NCI-H460 (cell line): ENCODE measurements around the gene PGAP2. TPM values are rescaled to one million over a fixed set of nuclear protein-coding genes. Genes with fewer than 3 reads are reported as not detected.
A peak's percentile ranks its signal among the peaks of the same experiment; 100 is the strongest.
"Not testable (repeated sequence)": the region's sequence is repeated elsewhere in the genome, so short reads cannot be mapped to it uniquely, and the experiment has no call there.

ENCODE experiments used
- DNase-seq: peaks from one replicate; pipeline ENCODE4 v3.0.0-alpha.2; 2016; ENCODE audit warnings: low read depth; ENCODE audit errors: extremely low read depth
- polyA plus RNA-seq: library from polyadenylated mRNA; depleted of rRNA; stranded (reverse); fragments of >200 nt; gene quantifications from 2 replicates; pipeline ENCODE4 v1.2.3, GENCODE V29; 2014; cell fraction: nucleus; rRNA removed
- total RNA-seq: library from RNA; depleted of rRNA; stranded (reverse); fragments of >200 nt; shearing (Covaris generic); gene quantifications from 2 replicates; pipeline ENCODE4 v1.2.3, GENCODE V29; 2014; rRNA removed

Gene PGAP2
- total RNA-seq: 14.0 and 16.8 TPM in 2 replicates
- 26.8 and 30.6 TPM in 2 replicates for polyA plus RNA-seq

DNA sequence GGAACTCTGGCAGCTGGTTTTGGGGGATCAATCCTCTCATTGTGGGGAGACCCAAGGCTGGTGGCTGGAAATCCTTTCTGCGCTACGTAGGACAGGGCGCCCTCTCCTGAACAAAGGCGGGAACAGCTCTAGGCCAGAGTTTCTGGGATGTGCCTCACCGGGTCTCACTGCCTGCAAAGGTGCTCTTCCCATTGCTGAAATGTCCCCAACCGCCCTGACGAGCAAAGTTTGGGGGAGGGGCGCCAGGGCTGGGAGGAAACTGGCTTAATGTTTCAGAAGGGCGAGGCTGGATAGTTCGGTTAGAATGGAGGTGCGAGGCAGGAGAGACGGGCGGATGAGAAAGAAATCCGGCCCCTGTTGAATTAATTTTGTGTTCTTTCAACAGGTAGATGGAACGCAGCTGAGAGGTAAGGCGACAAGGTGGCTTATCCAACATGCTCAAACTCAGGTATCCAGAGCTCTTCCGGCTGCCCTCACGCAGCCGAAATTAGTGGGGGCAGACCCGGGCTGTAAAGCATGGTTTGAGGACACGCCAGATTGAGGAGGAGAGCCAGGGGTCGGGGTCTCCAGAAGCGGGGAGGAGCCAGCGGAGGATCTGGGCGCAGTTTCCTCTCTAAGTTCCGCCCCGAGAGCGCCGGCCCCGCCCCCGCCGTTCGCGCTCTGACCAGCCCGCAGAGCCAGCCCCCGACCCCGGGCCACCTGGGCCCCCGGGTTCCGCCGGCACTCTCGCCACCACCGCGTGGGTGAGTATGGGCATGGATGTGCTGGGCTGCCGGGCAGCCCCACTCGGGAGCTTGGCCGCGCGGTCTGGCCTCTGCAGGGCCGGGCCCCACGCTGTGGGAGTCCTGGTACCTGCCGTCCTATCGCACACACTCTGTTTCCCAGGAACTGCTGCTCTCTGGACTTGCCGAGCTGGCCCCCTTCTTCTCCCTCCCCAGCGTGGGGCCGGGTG lies at the start of gene PGAP2:
Gene PGAP2, plus strand, starts transcription at position 652 of the 952 bp plus-strand sequence. CDS start 2,700 bp downstream, outside the sequence.
- peak; percentile 41 for DNase-seq

DNA sequence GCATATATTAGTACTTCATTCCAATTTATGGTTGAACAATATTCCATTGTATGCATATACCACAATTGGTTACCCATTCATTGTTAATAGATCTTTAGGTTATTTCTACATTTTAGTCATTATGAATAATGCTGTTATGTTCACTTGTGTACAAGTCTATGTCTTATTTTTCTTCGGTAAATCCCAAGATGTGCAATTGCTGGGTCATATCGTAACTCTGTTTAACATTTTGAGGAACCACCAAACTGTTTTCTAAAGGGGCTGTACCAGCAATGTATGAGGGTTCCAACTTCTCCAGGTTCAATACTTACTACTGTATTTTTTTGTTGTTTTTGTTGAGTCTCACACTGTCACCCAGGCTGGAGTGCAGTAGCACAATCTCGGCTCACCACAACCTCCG lies 44.1 kb upstream of the PGAP2 start:
- no peak for DNase-seq

DNA sequence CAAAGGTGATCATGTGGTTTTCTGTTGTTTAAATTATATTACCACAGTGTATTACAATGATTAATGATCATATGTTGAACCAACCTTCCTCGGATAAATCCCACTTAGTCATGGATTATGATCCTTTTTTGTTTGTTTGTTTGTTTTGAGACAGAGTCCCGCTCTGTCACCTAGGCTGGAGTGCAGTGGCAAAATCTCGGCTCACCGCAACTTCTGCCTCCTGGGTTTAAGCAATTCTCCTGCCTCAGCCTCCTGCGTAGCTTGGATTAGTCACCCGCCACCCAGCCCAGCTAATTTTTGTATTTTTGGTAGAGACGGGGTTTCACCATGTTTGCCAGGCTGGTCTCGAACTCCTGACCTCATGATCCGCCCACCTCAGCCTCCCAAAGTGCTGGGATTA lies 41.5 kb upstream of the PGAP2 start:
- not testable (repeated sequence) for DNase-seq

DNA sequence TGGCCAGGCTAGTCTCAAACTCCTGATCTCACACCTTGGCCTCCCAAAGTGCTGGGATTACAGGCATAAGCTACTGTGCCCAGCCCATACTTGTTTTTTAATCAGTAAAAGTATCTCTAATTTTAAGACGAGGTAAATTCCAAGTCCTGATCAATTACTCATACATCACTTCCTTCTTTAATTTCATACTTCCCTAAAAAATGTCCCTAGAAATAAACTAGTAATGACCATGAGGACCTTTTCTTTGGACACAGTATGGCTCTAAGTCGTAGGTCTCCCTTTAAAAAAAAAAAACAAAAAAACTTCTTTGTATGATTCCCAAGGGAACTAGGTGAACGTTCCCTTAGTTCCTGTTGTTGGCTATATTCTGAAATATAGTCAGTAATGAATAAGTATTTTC lies 40.8 kb upstream of the PGAP2 start:
- DNase-seq: no peak

DNA sequence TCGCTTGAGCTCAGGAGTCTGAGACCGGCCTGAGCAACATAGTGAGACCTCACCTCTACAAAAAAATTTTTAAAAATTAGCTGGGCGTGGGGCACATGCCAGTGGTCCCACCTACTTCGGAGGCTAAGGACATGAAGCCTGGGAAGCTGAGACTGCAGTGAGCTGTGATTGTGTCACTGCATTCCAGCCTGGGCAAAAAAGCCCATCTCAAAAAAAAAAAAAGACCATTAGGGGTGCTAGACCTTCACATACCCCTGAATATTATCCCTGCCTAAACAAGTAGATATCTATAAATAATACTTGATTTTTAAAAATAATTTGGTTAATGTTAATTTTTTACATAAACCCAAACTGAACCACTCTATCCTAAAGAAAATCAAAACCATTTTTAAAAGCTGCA lies 35.2 kb upstream of the PGAP2 start:
- DNase-seq: no peak

DNA sequence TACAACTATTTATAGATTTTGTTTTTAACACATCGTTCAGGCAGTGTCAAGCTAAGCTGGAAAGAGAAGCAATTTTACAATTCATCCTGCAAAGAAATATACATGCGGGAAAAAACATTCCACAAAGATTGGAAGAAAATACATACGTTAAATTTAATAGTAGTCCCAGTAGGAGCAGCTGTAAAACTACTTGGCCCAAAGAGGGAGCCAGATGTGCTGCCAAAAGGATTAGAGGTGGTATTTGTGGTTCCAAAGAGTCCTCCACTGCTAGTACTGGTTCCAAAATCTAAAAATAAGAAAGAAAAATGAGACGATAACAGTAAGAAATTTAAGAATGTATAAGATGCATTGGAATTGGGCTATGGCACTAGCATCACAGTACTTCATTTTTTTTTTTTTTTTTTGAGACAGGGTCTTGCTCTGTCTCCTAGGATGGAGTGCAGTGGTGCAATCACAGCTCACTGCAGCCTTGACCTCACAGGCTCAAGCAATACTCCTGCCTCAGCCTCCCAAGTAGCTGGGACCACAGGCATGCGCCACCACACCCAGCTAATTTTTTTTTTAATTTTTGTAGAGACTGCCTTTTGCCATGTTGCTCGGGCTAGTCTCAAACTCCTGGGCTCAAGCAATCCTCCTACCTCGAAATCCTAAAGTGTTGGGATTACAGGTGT lies 32.5 kb upstream of the PGAP2 start:
- no peak for DNase-seq

DNA sequence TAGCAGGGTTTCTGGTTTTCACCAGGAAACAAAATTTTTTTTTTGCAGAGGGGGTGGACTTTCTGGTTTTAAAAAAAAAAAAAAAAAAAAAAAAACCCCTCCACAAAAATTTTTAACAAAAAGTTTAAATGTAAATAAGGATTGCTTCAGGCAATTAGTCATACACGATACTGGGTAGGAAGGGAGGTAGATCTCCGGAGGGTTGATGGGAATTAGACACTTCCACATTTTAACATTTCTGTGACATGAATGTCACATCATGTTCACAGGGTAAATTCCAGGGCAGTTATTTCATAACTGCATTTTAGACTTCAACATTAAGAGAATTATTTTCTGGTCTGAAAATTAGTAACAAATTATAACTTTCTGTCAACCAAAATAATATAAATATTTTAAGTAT lies 26.9 kb upstream of the PGAP2 start:
- DNase-seq: no peak

DNA sequence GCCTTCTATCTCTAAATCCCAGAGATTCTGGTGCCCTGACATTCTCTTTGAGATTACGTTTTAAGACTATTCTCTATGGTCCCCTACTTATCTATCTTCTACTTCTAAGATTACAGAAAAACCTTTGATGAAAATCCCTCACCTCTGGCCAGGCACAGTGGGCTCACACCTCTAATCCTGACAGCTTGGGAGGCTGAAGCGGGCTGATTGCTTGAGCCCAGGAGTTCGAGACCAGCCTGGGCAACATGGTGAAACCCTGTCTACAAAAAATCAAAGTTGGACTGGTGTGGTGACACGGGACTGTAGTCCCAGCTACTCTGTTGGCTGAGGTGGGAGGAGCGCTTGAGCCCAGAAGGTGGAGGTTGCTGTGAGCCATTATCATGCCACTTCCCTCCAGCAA lies 25.4 kb upstream of the PGAP2 start:
- no peak for DNase-seq

DNA sequence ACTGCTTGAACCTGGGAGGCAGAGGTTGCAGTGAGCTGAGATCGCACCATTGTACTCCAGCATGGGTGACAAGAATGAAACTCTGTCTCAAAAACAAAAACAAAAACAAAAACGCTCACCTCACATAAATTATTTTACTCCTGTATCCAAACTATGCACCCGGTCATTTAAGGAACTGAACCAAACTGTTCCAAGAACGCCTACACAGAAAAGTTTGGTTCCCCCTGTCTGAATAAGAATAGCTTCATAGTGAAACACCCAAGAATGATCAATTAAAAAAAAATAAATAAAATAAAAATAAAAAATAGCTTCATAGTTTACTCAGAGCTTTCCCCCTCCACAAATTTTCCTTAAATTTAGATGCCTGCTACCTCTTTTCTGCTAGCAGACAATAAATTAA lies 24.7 kb upstream of the PGAP2 start:
- no peak for DNase-seq

DNA sequence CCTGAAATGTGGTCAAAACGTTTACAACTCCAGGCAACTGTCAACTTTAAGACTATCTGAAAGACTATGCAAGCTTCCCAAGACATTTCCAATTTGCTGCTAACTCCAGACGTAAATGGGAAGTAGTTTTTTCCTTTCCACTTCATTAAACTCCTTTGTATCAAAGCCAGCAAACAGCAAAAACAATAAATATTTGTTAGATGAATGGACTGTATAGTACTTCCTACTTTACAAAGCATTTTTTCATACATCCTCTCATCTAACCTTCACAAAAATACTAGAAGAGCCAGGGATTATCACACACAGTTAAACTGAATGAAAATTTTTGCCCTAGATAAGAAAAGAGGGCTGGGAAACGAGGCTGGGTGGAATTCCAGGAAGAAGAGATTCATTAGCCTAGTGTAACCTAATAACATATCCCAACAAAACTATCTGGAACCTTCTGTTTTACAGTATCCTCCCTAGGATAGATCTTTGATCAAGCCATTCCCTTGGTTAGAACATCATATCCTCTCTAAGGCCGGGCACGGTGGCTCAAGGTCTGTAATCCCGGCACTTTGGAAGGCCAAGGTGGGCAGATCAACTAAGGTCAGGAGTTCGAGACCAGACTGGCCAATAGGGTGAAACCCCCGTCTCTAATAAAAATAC lies 21.5 kb upstream of the PGAP2 start:
- no peak for DNase-seq

DNA sequence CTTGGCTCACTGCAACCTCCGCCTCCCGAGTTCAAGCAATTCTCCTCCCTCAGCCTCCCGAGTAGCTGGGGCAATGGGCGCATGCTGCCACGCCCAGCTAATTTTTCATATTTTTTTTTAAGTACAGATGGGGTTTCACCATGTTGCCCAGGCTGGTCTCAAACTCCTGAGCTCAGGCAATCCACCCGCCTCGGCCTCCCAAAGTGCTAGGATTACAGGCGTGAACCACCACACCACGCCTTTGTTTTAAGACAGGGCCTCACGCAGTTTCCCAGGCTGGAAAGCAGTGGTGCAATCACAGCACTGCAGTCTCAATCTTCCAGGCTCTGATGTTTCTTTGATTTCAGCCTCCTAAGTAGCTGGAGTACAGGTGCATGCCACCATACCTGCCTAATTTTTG lies 14.0 kb upstream of the PGAP2 start:
- DNase-seq: not testable (repeated sequence)

DNA sequence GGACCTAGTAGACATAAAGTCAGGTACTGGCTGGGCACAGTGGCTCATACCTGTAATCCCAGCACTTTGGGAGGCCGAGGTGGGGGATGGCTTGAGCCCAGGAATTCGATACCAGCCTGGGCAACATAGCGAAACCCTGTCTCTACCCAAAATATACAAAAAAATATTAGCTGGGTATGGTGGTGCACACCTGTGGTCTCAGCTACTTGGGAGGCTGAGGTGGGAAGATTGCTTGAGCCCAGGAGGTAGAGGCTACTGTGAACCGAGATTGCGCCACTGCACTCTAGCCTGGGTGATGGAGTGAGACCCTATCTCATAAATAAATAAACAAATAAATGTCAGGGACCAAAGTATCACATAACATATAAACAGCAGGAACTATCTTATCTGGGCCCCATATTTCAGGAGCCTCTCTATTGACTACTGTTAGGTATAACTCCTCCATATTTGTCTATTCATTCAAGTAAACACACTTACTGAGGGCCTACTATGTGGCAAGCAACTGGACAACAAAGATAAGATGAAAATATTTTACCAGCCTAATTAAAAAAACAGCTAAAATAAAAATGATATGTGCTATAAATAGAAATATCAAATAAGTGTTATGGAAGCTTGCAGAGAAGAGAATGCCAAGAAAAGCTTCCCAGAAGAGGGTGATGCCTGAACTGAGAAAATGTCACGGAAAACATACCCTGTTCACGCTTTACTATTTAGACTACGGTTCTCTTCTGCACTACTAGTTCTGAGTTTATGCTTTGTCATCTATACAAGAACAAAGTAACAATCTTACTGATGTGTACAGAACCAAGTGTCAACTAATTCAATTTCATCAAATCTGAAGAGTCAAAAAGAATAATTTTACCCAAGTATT lies 13.0 kb upstream of the PGAP2 start:
- no peak for DNase-seq

DNA sequence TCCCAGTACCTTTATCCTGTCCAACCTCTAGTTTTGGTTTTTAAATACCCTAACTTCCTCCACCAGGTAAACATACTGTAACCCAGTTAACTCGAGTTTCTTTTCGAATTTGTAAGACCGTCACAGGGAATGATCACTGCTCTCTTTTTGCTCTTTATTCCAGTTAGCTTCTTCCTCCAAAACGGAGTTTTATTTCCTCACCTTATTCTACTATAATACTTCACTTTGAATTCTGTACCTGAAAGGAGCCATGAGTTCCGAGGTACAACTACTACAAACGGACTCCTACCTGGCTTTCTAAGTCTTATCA lies 12.4 kb upstream of the PGAP2 start:
- DNase-seq: no peak

DNA sequence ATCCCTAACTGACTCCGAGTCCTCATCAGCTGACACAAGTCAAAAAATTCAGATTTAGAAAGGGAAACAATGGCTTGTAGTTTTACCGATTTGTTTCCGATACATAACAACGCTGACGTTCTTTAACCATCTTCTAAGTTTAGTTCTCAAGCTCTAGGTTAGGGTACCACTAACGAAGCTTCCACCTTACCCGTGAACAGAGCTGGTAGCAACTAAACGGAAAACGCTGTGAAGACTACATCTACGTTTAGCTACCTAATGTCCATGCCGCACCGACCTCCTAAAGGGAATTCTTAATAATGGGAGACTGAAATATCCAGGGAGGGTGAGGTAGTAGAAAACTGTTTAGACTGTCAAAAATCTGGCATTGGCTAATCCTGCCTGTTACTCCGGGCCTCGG lies 12.0 kb upstream of the PGAP2 start:
- DNase-seq: no peak

DNA sequence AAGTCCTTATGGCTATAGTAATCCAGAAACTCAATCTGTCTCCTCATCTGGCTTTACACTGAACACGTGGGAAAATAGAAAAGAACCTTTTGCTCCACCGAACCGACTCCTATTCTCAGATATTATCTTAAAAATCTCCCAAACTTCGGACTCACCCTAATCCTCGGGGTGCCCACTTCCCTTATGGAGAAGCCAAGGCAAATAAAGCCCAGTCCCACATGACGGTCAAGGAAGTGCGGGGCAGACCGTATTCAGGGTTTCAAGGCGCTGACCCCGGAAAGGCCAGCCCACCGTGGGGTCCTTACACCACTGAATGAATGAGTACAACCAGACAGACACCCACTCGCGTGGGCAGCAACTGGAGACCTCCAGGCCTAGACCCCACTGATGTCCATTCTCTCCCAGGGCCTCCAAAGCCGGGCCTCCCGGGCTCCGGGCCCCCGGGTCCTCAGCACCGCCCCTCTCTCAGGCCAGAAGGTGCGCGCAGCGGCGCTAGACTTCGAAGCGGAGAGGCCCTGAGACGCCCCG lies 11.5 kb upstream of the PGAP2 start:
- DNase-seq: no peak

DNA sequence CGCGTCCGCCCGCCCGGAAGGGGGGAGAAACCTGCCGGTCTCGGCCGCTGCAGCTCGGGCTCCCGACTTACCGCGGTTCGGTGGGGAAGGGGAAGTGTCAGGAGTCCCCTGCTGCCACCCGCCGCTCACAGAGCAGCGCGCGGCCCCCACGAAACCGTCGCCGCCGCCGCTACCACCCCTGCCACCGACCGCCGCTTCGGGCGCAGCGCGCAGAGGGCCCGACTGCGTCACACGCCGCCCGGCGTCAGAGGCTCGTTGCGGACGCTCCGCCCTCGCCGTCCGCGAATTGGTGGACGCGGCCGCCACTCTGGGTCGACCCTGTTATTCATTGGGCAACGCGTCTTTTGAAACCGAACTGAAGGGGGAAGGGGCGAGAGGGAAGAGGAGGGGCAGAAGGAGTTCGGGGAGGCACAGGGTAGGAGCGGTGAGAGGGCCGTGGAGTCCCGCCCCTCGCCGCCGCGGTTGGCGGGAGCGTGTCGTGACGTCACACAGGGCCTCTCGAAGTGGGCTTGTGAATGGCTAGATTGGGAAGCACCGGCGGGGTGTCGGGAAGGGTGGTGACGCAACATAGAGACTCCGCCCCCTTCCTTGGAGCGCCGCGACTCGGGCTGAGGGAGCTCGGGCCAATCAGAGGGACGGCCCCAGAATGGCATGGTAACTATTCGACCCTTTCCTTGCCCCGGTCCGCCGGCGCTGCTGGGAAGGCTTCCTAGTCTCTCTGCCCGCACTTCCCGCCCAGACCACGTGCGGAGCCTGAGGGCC lies 10.8 kb upstream of the PGAP2 start, which contains the start of gene NUP98:
Gene NUP98, minus strand, starts transcription at position 226 of the 762 bp plus-strand sequence. CDS start 15,437 bp downstream, outside the sequence.
- DNase-seq: peak; percentile 98

DNA sequence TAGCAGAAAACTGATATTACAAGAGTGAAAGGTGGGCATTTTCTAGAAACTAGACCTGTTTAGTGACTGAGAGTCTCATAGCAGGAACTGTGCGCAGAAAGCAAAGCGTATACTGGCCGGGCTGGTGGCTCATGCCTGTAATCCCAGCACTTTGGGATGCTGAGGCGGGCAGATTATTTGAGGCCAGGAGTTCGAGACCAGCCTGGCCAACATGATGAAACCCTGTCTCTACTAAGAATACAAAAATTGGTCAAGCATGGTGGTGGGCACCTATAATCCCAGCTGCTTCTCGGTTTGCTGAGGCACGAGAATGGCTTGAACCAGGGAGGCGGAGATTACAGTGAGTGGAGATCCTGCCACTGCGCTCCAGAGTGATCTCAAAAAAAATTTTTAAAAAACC lies 9.2 kb upstream of the PGAP2 start:
- DNase-seq: no peak

DNA sequence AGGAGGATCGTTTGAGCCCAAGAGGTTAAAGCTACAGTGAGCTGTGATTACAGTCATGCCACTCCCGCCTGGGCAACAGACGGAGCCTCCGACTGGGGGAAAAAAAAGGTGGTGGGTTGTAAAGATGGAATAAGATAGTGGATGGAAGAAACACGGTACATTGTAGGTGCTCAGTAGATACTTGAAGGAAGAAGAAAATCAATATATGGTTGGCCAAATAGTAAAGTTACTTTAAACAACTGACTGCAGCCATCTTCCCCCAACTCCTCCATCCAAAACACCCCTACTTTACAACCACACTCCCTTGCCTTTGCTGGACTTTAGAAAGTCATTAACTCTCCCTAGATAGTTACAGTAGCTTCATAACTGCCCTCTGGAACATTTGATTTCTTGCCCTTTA lies 8.5 kb upstream of the PGAP2 start:
- DNase-seq: no peak

DNA sequence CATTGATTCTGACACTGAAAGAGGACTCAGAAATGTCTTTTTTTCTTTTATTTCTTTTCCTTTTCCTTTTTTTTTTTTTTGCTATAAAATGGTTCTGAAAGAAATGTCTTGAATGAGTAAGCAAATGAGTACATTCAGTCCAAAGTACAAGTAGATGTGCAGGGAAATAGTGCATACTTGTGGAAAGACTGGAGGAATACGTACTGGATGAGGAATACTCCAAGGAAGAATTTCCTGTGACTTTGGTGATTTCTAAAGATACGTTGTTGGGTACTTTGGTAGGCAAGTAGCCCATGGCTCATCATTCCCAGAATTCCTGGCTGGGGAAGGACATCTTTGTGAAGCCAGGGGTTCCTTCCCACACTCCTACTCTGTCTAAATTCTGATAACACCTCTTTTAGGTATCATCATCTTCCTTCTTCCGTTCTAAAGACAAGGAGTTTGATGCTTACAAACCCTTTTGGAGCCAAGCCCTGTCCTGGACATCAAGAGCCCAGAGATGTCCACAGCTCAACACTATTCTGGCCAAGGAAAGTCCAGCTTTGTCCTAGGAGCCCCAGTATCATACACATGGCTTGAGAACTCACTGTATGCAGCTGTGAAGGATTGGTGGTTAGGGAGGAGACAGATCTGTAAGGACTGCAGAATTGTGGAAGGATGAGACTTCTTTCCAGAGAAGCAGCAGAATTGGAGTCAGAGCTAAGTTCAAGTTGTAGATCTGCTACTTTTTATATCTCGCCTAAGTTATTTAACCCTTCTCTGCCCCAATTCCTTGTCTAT lies 6.2 kb upstream of the PGAP2 start:
- DNase-seq: no peak
